HG03139 (cell line): ENCODE measurements around the gene DNAJB14.
"Not testable (repeated sequence)": the region's sequence is repeated elsewhere in the genome, so short reads cannot be mapped to it uniquely, and the experiment has no call there.

ENCODE experiments used
- ATAC-seq: cut with Tn5 transposase; IDR thresholded peaks from one replicate; pipeline ENCODE4 v1.9.1; 2021; ENCODE audit not compliant: unreplicated experiment

Gene DNAJB14

GRCh38 chr4:99946356-99947189 lies at the start of gene DNAJB14:
DNAJB14 (minus strand) TSS chr4:99946618; CDS start chr4:99946571, 47 bp downstream.
- peak; percentile 41 for ATAC-seq

DNA sequence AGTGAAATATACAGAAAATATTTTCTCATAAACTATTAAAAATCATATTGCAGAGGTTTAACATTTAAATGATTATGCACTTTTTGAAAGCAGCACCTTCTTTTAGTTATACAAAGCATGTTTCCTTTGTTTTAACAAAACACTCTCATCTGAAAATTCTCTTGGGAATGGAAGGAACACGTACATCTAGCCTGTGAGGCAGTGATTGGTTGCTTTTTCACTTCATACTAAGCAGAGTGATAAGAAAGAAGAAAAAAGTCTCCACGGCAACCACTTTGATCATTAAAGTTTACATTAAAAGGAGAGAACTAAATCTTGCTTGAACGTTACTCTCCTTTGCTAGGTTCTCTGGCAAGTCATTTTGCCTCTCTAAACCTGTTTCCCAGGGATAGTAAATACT lies 45.3 kb upstream of the DNAJB14 start:
- ATAC-seq = no peak

GRCh38 chr4:99987681-99988080 lies 41.3 kb upstream of the DNAJB14 start:
- no peak for ATAC-seq

DNA sequence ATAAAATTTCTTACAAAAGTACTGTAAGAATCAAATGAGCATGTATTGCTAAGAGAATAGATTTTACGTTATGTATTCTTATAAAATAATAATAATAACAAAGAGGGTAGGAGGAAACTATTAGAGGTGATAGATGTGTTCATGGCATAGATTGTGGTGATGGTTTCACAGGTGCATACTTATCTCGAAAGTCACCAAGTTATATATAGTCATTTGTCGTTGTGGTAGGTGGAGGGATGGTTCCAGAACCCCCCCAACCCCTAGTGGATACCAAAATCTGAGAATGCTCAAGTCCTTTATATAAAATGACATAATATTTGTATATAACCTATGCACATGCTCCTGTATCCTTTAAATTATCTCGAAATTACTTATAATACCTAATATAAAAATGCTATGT lies 40.4 kb upstream of the DNAJB14 start:
- no peak for ATAC-seq

GRCh38 chr4:99983289-99983943 lies 37.0 kb upstream of the DNAJB14 start:
- ATAC-seq = no peak

DNA sequence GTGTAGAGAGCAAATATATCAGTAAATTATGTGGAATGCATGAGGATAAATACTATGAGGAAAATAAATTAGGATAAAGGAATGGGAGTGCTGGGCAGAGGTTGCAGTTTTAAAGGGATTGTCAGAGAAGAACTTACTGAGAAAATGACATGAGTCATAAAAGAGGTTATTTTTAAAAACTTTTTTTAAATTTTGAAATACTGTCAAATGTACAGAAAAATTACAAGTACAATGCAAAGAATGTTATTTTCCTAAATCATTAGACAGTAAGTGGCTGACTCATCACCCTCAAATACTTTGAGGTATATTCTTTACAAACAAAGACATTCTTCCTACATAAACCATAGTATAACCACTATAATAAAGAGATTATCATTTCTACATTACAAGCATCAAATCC lies 33.5 kb upstream of the DNAJB14 start:
- ATAC-seq = no peak

- ATAC-seq = no peak
Observed at GRCh38 chr4:99971453-99972111, 25.2 kb upstream of the DNAJB14 start.

DNA sequence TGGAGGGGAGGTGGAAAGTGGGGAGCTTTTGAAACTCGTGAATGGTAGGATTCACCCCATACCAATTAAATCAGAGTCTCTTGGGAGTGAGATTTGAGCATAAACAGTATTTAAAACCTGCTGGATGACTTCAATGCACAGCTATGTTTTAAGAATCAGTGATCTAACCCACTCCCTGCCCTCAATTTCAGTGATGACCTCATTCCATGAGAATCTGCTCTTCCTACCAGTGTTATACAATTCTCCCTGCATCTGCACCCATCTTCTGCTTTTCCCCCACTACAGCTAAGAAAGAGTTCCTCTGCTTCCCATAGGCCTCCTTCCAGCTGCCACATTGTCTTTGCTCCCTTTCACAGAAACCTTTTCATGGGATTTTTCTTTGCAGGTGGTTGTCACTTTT lies 21.9 kb upstream of the DNAJB14 start:
- no peak for ATAC-seq

GRCh38 chr4:99966692-99967091 lies 20.3 kb upstream of the DNAJB14 start:
- ATAC-seq = no peak

- no peak for ATAC-seq
Observed at GRCh38 chr4:99965674-99966350, 19.4 kb upstream of the DNAJB14 start.

- ATAC-seq = no peak
Observed at GRCh38 chr4:99965173-99965572, 18.8 kb upstream of the DNAJB14 start.

GRCh38 chr4:99961711-99962110 lies 15.3 kb upstream of the DNAJB14 start:
- ATAC-seq = no peak

- ATAC-seq = no peak
Observed at GRCh38 chr4:99960648-99961047, 14.2 kb upstream of the DNAJB14 start.

DNA sequence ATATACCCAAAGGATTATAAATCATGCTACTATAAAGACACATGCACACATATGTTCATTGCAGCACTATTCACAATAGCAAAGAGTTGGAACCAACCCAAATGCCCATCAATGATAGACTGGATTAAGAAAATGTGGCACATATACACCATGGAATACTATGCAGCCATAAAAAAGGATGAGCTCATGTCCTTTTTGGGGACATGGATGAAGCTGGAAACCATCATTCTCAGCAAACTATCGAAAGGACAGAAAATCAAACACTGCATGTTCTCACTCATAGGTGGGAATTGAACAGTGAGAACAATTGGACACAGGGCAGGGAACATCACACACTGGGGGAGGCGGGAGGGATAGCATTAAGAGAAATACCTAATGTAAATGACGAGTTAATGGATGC lies 11.8 kb upstream of the DNAJB14 start:
- not testable (repeated sequence) for ATAC-seq

DNA sequence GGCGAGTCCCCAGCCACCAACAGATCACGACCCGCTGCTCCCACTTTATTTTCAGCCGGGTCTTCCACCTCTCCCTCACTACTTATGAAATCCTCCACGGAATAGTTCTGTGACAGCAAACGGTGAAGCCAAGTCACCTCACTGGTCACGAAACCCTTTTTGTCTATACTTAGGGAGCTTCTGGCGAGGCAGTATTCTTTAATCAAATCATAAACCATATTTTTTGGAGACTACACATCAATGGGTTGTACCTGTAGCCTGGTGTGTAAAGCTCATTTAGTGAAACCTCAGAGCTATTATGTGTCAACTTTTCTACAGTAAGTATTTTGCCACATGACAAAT lies 4.5 kb upstream of the DNAJB14 start:
- no peak for ATAC-seq

DNA sequence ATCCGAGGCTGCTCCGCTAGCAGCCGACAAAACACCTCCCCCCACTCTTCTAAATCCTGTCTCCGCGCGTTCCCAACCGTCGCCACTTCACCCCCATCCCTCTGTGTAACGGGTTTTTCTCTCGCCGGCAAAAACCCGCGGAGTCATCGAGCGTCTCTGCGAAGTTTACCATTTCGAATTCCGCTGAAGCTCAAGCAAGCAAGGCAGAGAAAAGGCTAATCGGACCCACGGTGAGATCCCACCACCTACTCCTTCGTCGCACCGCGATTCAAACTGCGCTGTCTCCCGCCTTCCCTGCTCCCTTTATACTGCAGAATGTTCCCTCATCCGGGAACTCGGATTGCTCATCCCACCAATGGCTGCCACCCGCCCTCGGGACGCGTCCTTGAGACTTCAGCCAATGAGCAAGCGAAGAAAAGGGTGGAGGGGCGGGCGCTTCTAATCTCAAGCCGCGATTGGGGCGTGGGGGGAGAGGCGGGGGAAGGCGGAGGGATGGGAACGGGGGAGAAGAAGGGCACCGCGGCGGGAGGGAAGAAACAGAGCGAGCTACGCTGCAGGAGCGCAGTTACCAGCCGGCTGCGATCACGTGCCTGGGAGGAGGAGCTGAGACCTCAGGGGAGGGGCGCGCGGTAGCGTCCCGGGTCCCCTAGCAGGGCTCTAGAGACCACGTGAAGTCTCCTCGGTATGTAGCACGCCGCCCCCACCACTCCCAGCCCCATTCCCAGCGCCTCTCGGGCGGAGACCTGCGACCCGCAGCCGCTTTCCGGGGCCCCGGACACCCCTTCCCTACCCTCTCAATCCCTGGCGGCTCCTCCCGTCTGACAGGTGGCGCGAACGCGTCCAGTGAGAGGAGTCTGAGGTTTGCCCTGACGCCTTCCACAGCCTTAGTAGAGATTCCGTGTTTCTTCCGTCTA lies 3.8 kb upstream of the DNAJB14 start, which contains the start of gene H2AZ1:
Gene H2AZ1, minus strand, starts transcription at position 277 of the 914 bp plus-strand sequence. Its CDS starts 105 bp downstream, at position 172.
- ATAC-seq = peak; percentile 55

GRCh38 chr4:99949034-99949998 lies 2.9 kb upstream of the DNAJB14 start:
- peak; percentile 20 for ATAC-seq

- no peak for ATAC-seq
Observed at GRCh38 chr4:99947608-99948007, 1.2 kb upstream of the DNAJB14 start.

GRCh38 chr4:99947190-99947578 lies 766 bp upstream of the DNAJB14 start:
- ATAC-seq = no peak
